HEK293 (cell line): ENCODE measurements around the gene RING1.

Source experiments
- GLI2 ChIP-seq: fragments of 450-650 bp; formaldehyde crosslinking; IDR thresholded peaks from 2 replicates; pipeline ENCODE4; 2017; ENCODE audit warnings: missing biosample characterization, missing genetic modification characterization, low read depth, borderline replicate concordance
- ZNF658 ChIP-seq: fragments of 450-650 bp; formaldehyde crosslinking; IDR thresholded peaks from 2 replicates; pipeline ENCODE4; 2016; ENCODE audit warnings: missing biosample characterization, missing genetic modification characterization
- ZNF660 ChIP-seq: fragments of 450-650 bp; IDR thresholded peaks from 2 replicates; pipeline ENCODE4 v1.5.1; 2018; ENCODE audit warnings: missing biosample characterization, mild to moderate bottlenecking, missing genetic modification characterization
- ZNF670 ChIP-seq: fragments of 450-650 bp; formaldehyde crosslinking; IDR thresholded peaks from 2 replicates; pipeline ENCODE4 v1.5.1; 2016; ENCODE audit warnings: missing biosample characterization, missing genetic modification characterization, low read depth
- ZXDB ChIP-seq: fragments of 450-650 bp; formaldehyde crosslinking; IDR thresholded peaks from 2 replicates; pipeline ENCODE4 v1.5.1; 2016; ENCODE audit warnings: missing biosample characterization, missing genetic modification characterization
- TF ChIP-seq, protein P1 (sequence below): fragments of 450-650 bp; formaldehyde crosslinking; IDR thresholded peaks from 2 replicates; pipeline ENCODE4 v1.5.1; 2016; ENCODE audit warnings: missing biosample characterization, missing genetic modification characterization
- TF ChIP-seq, protein P2 (sequence below): fragments of 450-650 bp; formaldehyde crosslinking; IDR thresholded peaks from 2 replicates; pipeline ENCODE4 v1.5.1; 2016; ENCODE audit warnings: missing biosample characterization, missing genetic modification characterization
- TF ChIP-seq, protein P3 (sequence below): fragments of 450-650 bp; formaldehyde crosslinking; IDR thresholded peaks from 2 replicates; pipeline ENCODE4 v1.5.1; 2016; ENCODE audit warnings: missing biosample characterization, missing genetic modification characterization

DNA sequence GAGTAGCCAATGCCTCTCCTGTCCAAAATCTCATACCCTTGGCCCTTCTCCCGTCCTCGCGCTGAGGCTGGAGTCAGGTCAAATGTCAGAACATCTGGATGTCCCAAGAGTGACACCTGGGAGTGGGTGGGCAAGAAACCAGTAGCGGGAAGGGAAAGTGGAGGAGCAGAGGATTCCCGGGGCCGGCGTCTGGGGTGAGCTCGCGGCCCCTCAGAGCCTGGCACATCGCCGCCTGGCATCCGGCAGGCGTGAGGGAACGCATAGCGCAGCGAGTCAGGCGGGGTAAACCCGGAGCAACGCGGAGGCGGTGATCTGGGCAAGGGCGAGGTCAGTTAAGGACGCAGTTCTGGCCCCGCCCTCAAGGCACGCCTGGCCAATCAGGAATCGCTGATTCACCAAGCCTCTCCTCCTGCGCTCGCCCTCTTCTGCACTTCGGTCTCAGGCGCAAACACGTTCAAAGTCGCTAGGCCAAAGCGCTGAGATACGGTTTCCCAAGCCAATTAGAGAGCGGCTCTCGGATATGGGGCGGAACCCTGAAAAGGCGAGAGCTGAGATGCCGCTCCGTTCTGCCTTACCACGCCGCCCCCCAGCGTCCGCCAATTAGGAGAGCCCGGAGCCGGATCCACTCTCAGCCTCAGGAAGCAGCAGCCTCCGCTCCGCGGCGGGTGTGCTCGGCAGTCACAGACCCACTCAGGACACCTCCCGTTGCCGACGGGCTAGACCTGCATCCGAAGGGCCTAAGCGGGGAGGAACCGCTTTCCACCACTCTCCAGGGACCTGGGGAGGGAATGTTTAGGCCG is 40.8 kb downstream of the RING1 start:
- TF ChIP-seq, protein P1, sequence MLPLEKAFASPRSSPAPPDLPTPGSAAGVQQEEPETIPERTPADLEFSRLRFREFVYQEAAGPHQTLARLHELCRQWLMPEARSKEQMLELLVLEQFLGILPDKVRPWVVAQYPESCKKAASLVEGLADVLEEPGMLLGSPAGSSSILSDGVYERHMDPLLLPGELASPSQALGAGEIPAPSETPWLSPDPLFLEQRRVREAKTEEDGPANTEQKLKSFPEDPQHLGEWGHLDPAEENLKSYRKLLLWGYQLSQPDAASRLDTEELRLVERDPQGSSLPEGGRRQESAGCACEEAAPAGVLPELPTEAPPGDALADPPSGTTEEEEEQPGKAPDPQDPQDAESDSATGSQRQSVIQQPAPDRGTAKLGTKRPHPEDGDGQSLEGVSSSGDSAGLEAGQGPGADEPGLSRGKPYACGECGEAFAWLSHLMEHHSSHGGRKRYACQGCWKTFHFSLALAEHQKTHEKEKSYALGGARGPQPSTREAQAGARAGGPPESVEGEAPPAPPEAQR (tag by site-specific recombination), result no peak
- TF ChIP-seq ZNF658 (tag by site-specific recombination), result no peak
- TF ChIP-seq ZNF670, result no peak
- TF ChIP-seq, protein P2, sequence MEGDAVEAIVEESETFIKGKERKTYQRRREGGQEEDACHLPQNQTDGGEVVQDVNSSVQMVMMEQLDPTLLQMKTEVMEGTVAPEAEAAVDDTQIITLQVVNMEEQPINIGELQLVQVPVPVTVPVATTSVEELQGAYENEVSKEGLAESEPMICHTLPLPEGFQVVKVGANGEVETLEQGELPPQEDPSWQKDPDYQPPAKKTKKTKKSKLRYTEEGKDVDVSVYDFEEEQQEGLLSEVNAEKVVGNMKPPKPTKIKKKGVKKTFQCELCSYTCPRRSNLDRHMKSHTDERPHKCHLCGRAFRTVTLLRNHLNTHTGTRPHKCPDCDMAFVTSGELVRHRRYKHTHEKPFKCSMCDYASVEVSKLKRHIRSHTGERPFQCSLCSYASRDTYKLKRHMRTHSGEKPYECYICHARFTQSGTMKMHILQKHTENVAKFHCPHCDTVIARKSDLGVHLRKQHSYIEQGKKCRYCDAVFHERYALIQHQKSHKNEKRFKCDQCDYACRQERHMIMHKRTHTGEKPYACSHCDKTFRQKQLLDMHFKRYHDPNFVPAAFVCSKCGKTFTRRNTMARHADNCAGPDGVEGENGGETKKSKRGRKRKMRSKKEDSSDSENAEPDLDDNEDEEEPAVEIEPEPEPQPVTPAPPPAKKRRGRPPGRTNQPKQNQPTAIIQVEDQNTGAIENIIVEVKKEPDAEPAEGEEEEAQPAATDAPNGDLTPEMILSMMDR (tag by site-specific recombination), result 0 out of 2 replicates have a peak, but pooled peaks have one; percentile 35
- TF ChIP-seq, protein P3, sequence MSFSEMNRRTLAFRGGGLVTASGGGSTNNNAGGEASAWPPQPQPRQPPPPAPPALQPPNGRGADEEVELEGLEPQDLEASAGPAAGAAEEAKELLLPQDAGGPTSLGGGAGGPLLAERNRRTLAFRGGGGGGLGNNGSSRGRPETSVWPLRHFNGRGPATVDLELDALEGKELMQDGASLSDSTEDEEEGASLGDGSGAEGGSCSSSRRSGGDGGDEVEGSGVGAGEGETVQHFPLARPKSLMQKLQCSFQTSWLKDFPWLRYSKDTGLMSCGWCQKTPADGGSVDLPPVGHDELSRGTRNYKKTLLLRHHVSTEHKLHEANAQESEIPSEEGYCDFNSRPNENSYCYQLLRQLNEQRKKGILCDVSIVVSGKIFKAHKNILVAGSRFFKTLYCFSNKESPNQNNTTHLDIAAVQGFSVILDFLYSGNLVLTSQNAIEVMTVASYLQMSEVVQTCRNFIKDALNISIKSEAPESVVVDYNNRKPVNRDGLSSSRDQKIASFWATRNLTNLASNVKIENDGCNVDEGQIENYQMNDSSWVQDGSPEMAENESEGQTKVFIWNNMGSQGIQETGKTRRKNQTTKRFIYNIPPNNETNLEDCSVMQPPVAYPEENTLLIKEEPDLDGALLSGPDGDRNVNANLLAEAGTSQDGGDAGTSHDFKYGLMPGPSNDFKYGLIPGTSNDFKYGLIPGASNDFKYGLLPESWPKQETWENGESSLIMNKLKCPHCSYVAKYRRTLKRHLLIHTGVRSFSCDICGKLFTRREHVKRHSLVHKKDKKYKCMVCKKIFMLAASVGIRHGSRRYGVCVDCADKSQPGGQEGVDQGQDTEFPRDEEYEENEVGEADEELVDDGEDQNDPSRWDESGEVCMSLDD (tag by site-specific recombination), result no peak
- TF ChIP-seq ZNF660, result 0 out of 2 replicates have a peak, but pooled peaks have one; percentile 11
- no peak for TF ChIP-seq GLI2 (tag by site-specific recombination)
- TF ChIP-seq ZXDB (tag by site-specific recombination), result peak; percentile 39
